B cell (primary cell): ENCODE results near the gene PTCRA.

ENCODE experiments used
- CTCF ChIP-seq: fragments of 200-600 bp; IDR thresholded peaks from one replicate; pipeline ENCODE4 v1.8.0; 2022; ENCODE audit warnings: antibody characterized with exemption, mild to moderate bottlenecking
- EZH2 ChIP-seq: IDR thresholded peaks from 2 replicates; pipeline ENCODE4 v1.6.1; 2012; ENCODE audit warnings: borderline replicate concordance, low read depth, mild to moderate bottlenecking, moderate library complexity, low read length; ENCODE audit not compliant: insufficient read depth, poor library complexity, severe bottlenecking

- TF ChIP-seq EZH2 (no peak), CTCF (no peak)
Observed at GRCh38 chr6:42904467-42904866, 11.4 kb upstream of the PTCRA start.
